CD4-positive, alpha-beta T cell treated with Interleukin-1 beta for 1 hour (primary cell): Measurements from ENCODE around the gene CPLX4.

Source experiments
- DNase-seq, 2 donors: peaks; one replicate each; pipeline ENCODE4 v3.0.0-alpha.2; 2020 to 2022

Gene CPLX4

DNA sequence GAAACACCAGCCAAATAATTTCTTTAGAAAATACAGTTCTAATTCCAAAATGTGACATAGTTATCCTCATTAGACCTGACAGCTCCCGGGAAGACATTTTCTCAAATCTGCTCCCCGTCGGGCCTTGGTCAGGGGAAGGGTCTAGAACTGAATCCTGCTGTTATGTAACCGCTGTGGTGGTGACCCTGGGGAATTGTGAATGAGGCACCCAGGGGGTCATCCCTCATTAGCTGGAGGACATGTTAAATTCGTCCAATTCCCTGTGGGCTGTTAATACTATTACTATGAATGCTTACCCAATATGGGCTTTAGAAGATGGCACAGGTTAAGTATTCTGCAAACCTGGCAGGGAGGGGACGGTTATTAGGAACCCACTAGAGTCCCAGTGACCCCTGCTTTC is 11.8 kb downstream of the CPLX4 start:
- DNase-seq, result no peak

DNA sequence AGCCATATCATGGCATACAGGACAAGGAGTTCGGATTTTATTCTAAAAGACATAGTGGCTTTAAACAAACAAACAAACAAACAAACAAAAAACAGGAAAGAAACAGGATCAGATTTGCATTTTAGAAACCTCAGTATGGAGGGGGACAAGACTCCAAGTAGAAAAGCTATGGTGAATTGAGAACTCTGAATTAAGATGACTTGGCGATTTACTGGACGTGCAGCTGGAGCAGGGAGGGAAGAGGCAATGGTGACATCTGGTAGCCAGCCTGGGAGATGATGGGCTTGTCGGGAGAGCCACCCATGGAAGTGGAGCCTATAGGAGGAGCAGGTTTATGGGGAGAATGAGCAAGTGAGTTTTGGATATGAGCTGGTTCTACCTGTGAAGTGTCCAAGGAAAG is 13.2 kb downstream of the CPLX4 start:
- DNase-seq, result no peak

DNA sequence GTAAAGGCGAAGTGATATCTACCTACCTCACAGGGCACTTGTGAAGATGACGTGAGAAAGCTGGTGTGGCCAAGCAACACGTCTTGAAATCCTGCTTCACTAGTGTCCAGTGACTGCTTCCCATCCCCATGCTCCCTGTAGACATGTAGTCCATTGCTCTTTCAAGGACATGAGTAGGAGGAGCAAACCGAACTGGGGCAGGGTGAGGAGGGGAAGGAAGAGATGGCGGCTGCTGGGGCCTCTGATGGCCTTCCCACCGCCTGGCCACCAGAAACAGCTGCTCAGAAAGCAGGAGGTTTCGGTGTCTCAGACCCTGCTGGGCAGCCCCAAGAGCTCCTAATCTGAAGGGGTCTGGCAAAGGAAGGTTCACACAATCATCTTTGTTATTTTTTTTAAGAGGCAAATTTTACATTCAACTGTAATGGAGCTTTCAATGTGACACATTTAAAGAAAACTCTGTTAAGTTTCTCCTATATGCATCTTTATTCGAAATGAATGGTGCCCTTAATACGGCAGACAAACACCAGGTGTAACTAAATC is 14.7 kb downstream of the CPLX4 start:
- no peak for DNase-seq

DNA sequence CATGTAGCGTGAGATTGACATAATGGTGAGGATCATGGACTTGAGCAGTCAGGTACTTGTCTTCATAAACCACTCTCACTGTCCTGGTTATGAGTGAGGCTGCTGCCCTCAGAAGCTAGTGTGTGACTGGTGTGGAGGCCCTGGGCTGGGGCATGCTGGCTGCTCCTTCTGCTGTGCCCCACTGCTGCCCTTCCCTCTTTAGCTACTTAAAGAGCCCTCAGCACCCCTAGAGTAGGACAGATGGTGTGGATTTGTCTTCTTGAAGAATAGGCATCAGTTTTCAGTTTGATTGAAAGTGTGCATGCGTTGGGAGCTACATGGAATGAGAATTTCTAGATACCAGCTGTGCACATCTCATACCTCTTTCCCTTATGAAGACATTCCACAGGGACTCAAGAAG is 15.4 kb downstream of the CPLX4 start:
- no peak for DNase-seq

DNA sequence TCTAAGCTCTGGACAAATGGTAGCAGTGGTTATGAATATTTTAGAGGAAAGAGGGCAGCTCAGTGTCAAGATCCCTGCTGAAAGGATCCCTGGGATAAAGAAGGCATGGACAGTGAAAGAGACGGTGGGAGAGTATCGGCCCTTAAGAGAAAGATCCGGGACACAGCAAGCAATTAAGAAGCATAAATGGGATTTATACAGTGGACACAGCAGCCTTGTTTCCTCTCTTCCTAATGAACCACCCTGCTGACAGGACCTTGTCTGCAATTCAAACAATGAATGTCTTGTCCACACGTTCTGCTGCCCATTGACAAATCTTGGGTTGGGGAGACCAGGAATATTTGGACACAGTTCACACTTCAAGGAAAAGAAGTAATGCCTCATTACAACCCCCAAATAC is 16.5 kb downstream of the CPLX4 start:
- no peak for DNase-seq

DNA sequence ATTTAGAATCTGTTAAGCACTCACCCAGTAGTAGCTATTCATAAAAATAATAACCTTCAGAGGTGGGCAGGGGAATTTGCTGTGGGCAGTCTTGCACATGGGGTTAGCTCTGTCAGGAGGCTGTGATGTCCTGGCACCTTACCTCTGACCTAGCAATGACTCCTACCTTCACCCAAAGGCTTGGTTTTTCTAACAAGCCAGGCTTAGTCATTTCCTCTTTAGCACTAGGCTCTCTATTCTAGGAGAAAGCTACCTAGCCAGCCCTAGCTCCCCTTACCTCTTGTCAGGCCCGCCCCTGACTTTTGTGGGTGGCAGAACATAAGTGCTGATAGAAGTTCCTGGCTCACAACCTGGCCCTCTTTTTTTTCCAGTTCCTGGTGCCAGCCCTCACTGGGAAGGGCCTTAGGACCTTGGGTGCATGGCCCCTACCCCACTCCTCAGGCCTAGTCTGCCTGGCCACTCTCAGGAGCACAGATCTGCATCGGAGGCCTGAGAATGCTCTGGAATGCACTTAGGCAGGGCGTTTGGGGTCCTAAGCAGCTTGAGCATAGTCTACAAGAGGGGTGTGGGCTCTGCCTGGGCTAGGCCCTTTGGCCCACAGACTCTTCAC is 17.7 kb downstream of the CPLX4 start:
- no peak for DNase-seq

DNA sequence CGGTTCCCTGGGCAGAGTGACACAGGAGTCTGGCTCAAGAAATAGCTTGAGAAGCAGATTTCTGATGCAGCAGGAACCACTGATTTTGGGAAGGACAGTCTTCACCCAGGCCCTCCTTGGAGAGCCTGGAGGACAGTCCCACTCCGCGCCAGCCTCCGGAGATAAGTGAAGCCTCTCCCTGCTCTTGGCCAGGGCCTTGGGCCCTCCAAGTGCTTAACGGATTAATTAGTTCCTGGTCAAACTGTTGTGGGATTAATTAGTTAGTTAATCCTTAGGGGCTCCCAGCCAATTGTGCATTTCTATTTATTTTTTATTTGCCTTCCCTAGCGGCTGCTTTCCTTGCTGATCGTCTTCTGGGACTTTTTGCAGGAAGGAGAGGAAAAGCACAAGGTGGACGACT is 19.6 kb downstream of the CPLX4 start:
- no peak for DNase-seq

DNA sequence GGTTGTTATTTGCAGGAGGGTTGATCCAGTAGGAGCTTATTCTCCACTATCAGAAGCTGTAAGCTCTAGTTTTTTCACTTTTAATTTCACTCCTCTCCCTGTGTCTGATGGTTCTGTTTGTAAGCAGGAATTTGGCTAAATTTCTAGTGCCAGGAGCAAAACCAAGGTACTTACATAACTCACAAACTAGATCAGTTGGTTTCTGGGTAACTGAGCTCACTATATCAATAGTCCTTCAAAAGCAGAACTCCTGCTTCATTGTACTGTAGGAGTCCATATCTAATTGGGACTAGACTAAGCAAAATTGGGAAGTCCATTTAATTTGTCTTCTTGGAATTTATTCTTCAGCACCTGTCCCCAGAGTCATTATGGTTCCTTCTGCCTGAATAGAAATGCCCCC is 25.1 kb downstream of the CPLX4 start:
- no peak for DNase-seq

DNA sequence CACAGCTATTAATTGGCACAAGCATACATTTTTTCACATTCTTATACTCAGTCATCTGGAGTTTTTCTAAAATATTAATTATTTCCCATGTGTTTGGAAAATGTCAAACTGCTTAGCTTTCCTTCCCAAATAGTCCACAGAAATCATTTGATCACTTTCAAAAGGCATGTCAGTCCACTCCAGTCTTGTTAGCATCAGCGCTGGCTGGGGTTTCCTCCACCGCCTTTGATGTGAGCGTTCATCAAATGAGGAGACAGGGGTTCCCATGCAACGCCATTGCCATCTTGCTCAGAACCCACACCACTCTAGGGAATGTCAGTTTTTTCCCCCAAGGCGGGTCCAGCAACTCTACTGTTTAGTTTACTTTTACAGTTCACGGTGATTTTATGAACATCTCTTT is 32.1 kb downstream of the CPLX4 start:
- no peak for DNase-seq

DNA sequence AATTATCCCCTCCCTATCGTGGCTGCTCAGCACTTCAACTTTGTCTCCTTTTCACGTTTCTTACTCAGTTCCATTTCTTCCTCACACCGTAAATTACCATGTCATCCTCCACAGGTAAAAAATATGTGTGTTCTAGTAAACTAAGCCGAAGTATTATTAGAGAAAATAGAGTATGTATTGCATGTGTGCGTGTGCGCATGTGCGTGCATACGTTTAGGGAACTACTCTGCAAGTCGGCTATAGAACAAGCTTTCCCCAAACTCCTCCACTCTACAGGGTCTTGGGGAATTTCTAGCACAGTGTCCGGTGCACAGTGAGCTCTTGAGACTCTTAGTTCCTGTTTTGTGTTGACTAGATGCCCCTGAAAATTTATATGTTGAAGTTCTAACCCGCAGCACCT is 36.1 kb downstream of the CPLX4 start:
- no peak for DNase-seq

DNA sequence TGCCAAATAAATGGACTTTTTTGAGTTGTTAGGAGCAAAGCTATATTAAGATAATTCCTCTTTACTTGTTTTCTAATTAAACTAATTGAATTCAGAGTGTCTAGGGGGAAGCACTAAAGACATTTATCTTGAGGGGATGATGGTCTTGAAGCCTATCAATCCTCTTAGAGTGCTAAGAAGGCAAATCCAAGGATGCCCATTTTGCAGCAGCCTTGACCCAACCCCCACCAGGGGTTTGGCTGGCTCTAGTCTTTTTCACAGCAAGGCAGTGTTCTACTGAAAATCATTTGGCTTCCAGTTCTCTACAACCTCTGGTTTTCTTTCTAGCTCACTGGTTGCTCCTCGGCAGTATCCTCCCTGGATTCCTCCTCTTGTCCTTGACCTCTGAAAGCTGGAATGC is 38.7 kb downstream of the CPLX4 start:
- DNase-seq, result no peak

DNA sequence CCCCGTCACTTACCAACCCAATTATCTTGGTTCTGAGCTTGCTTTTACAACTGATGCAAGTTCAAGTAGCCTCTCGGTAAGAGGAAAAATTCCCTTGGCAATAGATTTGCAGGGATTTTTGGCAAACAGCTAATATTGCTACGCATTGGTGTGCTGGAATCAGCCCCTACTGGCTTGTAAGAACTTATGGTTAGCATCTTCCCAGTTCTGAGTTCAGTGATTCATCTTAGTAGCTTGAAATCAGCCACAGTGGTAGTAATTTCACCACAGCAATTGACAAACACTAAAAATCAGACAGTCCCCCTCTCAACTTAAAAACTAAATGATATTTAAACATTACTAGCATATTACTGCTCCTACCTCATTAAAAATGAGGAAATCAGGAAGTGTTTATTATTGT is 39.3 kb downstream of the CPLX4 start:
- DNase-seq, result no peak

DNA sequence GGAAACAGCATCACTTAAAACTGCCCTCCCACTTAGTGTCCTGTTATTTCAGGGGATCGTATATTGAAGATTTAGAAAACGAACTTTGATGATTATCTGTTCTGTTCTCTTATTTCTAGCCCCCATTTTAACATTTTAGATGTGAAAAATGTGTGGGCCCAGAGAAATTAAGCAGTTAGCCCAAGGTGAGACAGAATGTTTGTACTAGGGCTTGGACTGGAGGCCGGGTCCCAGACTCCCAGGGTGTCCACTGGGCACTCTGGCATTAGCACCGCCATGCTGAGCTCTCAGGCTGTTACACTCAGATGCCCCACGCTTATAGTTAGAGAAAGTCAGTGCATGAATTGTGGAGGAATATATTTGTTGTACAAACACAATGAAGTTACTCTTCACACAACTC is 39.7 kb downstream of the CPLX4 start:
- DNase-seq, result no peak

DNA sequence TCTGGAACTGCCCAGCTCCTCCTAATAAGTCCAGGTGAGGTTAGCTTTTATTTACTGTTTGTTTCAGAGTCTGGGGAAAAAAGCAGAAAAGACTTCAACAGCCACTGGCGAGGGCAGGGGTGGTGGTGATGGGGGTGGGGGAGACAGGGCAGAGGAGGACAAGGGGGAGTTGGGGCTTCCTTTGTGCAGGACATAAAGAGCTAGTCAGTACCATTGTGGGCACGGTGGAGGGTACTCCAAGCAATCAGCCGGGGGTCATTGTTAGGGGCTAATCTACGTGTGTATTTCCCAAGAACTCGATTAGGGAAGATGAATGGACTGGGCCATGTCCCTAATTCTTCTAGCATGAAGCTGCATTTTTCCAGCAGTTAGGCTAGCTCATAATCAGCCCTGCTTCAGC is 42.4 kb downstream of the CPLX4 start:
- DNase-seq, result no peak

DNA sequence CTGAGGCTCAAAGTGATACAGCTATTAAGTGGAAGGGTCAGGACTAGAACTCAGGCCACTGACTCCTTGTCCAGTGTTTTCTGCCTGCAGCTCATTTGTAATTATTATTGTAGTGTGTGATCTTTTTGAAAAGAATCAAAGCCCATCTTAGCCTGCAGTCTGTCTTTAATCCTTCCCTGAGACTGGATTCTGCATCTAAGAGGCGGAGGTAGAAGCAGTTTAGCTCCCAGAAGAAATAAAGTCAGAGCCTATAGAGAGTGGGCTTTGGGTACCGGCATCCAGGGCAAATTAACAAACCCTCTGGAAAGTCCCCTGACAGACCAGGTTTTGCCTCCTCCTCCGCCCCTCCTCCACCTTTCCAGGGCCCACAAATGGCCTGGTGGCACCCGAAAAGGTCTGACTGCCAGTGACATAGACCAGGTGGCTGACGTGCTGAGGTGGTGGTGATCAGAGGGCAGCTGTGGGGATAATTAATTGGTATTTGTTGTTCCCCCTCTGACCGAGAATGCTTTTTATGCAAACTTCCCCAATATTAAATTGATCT is 43.0 kb downstream of the CPLX4 start:
- no peak for DNase-seq

DNA sequence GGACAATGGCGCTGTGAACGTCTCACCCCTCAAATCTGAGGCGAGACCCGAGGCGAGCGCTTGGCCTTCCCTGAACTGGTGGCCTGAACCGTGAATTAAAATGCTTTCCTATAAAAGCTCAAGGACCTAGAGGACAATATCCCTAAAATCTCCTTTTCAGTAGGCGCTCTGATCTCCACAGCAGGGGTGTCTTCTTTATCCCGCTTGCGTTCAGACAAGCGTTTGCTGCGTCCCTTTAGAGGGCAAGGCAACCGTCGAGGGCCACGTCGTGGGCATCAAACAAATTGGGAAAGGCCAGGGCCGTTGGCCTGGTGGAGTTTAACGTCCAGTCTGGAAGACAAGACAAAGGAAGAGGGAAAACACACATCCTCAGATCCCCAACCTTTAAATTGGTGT is 43.9 kb downstream of the CPLX4 start:
- no peak for DNase-seq

DNA sequence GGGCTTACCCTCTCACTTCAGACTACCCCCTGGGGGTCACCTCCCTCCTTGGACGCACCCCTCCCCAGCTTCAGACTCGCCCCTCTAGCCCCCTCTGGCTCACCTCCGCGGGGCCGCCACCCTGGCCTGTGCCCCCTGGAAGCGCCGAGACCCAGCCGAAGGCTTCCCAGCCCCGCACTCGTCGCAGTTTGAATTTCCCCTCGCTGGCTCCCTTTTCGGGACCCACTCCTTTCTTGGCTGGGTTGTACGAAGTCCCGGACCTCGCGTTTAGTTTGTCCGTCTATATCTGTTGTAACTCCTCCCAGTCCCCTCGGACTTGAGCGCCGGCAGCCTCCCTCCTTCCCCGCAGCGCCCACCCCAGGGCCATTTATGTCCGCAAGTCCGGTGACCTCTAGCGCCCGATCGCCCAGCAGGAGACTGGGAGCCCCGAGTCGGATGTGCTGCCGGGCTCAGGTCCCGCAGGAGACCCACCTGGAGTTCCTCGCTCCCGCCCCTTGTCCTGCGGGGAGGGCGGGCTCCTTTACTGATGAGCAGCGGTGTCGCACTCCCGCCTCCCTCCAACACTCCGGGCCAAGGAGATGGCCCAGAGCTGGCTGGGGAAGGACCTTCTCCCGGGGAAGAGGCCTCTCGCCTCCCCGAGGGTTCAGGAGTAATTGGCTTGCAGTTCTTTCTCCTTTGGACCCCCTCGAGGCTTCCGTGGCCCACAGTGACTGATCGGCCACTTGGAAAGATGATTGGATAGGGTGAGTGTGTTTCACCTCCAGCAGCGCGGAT is 44.5 kb downstream of the CPLX4 start:
- DNase-seq, result no peak

DNA sequence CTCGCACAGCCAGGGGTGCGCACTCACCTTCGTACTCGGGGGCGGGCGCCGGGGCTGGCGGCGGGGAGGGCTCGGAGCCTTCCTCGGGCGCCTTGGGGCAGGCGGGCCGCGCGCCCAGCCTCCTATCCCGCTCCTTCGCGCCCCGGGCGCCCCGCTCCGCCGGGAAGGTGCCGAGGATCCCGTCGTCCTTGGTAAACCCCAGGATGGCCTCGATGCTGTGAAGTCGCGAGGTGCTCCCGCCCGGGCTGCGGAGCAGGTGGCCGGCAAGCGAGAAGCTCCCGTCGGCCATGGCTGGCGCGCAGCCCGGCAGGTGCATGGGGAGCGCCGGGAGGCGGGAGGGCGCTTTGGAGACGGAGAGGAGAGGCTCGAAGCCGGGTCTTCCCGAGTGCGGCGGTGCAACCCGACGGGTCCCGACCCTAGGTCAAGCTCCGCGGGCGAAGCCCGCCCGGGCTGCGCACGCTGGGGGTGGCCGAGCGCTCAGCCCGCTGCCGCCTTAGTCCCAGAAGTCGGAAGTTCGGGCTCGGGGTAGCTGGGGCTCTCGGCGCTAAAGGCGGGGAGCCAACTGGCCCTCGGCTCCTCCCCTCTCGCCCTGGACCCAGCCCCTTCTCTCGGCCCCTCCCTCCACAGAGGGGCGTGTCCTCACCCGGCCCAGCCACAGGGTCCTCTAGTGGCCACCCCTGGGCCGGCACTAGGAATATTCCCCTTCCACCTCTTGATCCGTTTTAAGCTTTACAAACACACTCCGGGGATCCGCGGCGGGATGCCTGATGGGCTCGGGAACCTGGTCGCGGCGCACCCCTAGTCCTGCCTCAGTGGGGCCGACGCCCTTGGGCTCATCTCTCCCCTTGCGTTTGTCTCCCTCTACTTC is 45.3 kb downstream of the CPLX4 start, which contains the start of gene RAX:
TSS of gene RAX (minus strand) at position 564 of the 868 bp plus-strand sequence. CDS start at position 316, 248 bp downstream.
- no peak for DNase-seq

DNA sequence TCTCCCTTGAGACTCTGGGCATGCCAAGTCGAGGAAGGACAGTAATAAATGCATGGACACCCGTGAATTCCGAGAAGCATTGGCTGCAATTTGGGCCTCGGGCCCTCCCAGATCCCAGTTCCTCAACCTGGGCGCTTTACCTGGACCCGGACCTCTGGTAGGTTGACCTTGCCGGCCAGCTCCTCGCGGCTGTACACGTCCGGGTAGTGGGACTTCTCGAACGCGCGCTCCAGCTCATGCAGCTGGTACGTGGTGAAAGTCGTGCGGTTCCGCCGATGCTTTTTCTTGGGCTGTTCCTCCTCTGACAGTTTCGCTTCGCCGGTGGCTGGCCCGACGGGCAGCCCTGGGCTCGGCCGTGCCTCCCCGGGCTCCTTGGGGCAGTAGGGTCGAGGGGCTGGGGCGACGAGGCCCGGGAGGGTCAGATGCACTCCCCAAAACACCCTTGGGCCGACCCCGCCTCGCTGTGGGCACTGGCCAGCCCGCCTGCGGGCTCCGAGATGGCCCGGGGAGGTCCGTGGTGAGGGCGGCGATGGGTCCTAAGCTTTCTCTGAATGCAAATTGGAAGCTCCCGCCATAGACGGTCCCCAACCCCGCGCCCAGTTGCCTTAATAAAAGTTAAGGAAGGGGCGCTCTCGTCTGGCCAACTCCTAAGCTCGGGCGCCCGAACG is 46.1 kb downstream of the CPLX4 start:
- no peak for DNase-seq

DNA sequence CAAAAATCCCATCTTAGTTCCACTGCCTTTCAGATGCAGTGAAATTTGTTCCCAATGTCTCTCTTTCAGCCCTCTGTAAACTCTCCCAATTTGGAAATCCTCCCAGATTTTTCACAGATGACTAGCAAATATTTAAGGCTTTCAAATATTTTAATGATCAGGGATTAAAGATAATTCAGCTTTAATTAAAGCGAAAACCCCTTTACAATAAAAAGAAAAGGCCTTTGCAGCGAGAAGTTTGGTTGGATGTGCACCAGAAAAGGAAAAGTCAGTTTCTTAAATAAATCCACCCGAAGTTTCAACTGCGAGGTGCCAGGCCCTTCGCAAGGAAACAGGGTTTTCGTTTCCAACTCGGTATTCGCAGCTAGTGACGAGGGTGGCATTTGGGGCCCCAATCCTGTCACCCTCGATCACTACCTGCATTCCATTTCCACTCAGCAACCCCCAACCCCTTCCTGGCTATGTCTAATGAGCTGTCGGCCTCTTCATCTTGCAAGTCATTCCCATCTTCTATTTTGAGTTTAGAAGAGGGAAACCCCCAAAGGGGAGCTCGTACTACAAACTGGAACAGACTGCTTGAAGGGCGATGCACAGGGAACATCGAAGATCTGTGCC is 46.7 kb downstream of the CPLX4 start:
- DNase-seq, result no peak

DNA sequence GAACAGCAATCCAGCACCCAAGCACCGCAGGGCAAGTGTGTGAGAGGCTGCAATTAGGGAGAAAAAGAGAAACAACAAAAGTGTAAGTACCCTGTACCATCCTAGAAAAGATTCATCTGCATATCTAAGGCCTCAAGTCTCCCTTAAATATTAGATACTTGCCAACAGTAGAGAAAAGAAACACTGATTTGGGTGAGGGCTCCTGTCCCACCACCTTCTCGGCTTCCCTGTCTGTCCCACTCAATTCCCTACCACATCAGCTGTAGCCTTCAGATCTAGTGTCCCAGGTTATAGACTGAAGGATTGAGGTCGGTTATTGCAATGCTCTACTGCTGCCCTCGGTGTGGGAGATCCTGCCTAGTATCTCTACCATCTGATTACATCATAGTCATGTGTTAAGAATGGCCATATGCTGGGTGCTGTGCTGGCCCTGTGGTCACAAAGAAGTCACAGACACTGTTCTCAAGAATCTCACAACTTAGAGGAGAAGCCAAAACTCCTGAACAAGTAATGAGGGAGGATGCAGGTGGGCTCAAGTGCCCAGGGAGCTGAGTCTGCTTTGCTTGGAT is 47.7 kb downstream of the CPLX4 start:
- no peak for DNase-seq

DNA sequence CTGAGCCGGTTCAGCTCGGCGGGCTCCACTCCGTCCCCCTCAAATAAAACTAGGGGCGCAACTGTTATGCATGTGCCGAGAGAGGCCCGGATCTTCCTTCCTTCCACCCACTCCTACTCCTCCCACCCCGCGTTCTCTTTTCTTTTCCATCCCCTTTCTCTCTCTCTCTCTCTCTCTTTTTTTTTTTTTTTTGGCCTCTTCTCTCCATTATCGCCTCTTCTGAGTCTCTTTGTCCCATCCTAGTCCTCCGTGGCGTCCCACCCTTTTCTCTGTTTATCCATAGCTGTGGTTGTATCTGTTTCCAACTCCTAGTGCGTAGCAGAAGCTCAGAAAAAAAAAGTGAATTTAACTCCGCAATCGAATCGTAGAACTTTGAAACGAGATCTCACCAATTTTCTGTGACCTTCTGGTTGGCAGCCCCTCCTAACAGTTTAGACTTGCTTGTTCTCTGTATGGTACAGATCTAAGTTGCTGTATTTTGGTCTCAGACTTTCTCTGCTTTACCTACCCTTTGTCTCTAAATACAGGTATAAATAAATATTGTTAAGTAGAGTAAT is 48.8 kb downstream of the CPLX4 start:
- no peak for DNase-seq
